Osteoblast (primary cell): ENCODE measurements around the gene PHLDB2. TPM values are rescaled to one million over a fixed set of nuclear protein-coding genes. Genes with fewer than 3 reads are reported as not detected.

Source experiments
- DNase-seq: peaks from one replicate; pipeline ENCODE4 v3.0.0; 2011; ENCODE audit warnings: low spot score, mixed read lengths; ENCODE audit not compliant: insufficient read length; ENCODE audit errors: missing footprints
- H2AFZ ChIP-seq: 2 replicates; pipeline ENCODE4 v1.6.0; 2011; ENCODE audit warnings: mild to moderate bottlenecking, low read length
- H3K27ac ChIP-seq: 2 replicates; pipeline ENCODE4 v1.5.1; 2011; ENCODE audit warnings: mild to moderate bottlenecking, low read depth, low read length, moderate library complexity
- H3K27me3 ChIP-seq: 2 replicates; pipeline ENCODE4 v1.6.0; 2012; ENCODE audit warnings: mild to moderate bottlenecking, control low read depth, inconsistent platforms, low read length, moderate library complexity; ENCODE audit not compliant: insufficient read depth
- H3K36me3 ChIP-seq: 2 replicates; pipeline ENCODE4 v1.5.1; 2011; ENCODE audit warnings: mild to moderate bottlenecking, low read length, control low read depth, moderate library complexity; ENCODE audit not compliant: insufficient read depth
- H3K4me1 ChIP-seq: 2 replicates; pipeline ENCODE4 v1.5.1; 2011; ENCODE audit warnings: mild to moderate bottlenecking, low read length, control low read depth, moderate library complexity; ENCODE audit not compliant: insufficient read depth
- H3K4me2 ChIP-seq: 2 replicates; pipeline ENCODE4 v1.6.0; 2011; ENCODE audit warnings: mild to moderate bottlenecking, low read length; ENCODE audit not compliant: insufficient read depth
- H3K4me3 ChIP-seq: fragments of 200-600 bp; sonication (generic); 3 replicates; pipeline ENCODE4 v1.5.1; 2012; ENCODE audit warnings: mild to moderate bottlenecking, low read length, inconsistent platforms; ENCODE audit not compliant: insufficient read depth
- H3K79me2 ChIP-seq: 2 replicates; pipeline ENCODE4 v1.6.0; 2012; ENCODE audit warnings: mild to moderate bottlenecking, low read length, control low read depth, inconsistent platforms; ENCODE audit not compliant: insufficient read depth
- H3K9me3 ChIP-seq: 2 replicates; pipeline ENCODE4 v1.5.1; 2011; ENCODE audit warnings: low read depth, low read length, control low read depth
- H4K20me1 ChIP-seq: 2 replicates; pipeline ENCODE4 v1.6.0; 2012; ENCODE audit warnings: mild to moderate bottlenecking, low read length, control low read depth; ENCODE audit not compliant: insufficient read depth
- total RNA-seq: library from RNA; depleted of rRNA; stranded (reverse); fragments of >200 nt; gene quantifications from 2 replicates; pipeline ENCODE4 v1.2.3, GENCODE V29; 2012
- TF ChIP-seq, protein P1 (sequence below): IDR thresholded peaks from 2 replicates; pipeline ENCODE4 v1.5.1; 2011; ENCODE audit warnings: mild to moderate bottlenecking, low read depth, low read length, moderate library complexity; ENCODE audit errors: extremely low read depth

Gene PHLDB2
- total RNA-seq, 1 donor = 107 TPM

DNA sequence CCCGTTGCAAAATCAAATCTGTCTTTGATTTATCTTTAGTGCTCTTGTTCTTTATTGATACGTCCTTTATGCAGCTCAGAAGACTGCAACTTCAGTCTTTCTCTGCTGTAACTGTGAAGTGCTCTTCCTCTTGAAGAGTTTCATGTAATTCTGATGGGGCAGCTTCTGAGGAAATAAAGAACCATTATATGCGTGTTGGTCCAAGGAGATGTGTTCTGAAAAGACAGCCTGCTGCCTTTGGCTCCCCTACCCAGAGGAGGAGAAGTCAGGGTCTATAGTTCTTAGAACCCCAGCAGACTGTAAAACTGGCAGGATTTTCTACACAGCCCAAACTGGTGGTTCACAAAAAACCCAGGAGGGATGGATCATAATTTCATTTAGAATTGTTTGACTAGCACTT is 97.4 kb downstream of the PHLDB2 start:
- Histone ChIP-seq H3K4me1 (peaks cover 4% of the 10 kb centered on the region), H2AFZ (no peak overlapping the region), H3K9me3 (no peaks in the 10 kb centered on the region), H3K79me2 (no peaks in the 10 kb centered on the region), H3K4me3 (no peak overlapping the region), H3K27me3 (no peaks in the 10 kb centered on the region), H4K20me1 (no peaks in the 10 kb centered on the region), H3K36me3 (peaks cover 60% of the 10 kb centered on the region), H3K4me2 (no peak overlapping the region), H3K27ac (no peak overlapping the region)
- TF ChIP-seq, protein P1, sequence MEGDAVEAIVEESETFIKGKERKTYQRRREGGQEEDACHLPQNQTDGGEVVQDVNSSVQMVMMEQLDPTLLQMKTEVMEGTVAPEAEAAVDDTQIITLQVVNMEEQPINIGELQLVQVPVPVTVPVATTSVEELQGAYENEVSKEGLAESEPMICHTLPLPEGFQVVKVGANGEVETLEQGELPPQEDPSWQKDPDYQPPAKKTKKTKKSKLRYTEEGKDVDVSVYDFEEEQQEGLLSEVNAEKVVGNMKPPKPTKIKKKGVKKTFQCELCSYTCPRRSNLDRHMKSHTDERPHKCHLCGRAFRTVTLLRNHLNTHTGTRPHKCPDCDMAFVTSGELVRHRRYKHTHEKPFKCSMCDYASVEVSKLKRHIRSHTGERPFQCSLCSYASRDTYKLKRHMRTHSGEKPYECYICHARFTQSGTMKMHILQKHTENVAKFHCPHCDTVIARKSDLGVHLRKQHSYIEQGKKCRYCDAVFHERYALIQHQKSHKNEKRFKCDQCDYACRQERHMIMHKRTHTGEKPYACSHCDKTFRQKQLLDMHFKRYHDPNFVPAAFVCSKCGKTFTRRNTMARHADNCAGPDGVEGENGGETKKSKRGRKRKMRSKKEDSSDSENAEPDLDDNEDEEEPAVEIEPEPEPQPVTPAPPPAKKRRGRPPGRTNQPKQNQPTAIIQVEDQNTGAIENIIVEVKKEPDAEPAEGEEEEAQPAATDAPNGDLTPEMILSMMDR = no peak
- DNase-seq = no peak

DNA sequence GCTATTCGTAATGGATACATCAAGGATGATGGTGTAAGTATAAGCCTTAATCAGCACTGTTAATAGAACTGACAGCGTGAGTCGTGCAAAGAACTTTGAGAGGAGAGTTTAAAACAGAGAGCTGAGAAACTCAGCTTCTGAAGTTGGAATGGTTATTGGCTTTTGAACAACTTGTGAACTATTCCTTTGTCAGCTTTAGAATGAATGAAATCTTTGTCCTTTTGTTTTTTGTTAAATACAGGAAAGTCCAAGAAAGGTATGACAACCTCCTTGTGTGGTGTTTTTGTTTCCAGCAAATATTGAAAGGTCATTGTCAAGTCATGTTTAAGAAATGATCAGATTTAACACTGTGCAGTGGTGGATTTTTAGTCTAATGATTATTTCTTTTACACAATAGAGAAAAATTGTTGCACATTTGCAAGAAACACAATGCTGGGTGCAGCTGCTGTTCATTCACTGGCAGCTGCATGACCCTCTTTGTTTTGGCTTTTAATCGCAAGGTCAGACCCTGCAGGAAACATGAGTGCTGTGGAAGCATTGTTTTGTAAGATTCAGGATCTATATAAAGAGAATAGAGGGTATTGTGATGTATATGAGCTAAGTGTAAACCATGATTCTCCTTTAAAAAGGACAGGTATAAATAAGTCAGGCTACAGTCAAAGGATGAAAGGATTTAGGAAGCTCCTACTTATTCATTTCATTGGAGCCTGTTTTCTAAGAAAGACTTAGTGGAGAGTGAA is 98.1 kb downstream of the PHLDB2 start:
- TF ChIP-seq, protein P1 = no peak
- DNase-seq = no peak
- H3K4me2 ChIP-seq = no peak overlapping the region
- H3K36me3 ChIP-seq = peaks cover 59% of the 10 kb centered on the region
- peaks cover 4% of the 10 kb centered on the region for H3K4me1 ChIP-seq
- H3K27ac ChIP-seq = no peak overlapping the region
- no peaks in the 10 kb centered on the region for H3K79me2 ChIP-seq
- H3K4me3 ChIP-seq = no peak overlapping the region
- no peaks in the 10 kb centered on the region for H4K20me1 ChIP-seq
- no peak overlapping the region for H2AFZ ChIP-seq
- H3K9me3 ChIP-seq = no peaks in the 10 kb centered on the region
- H3K27me3 ChIP-seq = no peaks in the 10 kb centered on the region

DNA sequence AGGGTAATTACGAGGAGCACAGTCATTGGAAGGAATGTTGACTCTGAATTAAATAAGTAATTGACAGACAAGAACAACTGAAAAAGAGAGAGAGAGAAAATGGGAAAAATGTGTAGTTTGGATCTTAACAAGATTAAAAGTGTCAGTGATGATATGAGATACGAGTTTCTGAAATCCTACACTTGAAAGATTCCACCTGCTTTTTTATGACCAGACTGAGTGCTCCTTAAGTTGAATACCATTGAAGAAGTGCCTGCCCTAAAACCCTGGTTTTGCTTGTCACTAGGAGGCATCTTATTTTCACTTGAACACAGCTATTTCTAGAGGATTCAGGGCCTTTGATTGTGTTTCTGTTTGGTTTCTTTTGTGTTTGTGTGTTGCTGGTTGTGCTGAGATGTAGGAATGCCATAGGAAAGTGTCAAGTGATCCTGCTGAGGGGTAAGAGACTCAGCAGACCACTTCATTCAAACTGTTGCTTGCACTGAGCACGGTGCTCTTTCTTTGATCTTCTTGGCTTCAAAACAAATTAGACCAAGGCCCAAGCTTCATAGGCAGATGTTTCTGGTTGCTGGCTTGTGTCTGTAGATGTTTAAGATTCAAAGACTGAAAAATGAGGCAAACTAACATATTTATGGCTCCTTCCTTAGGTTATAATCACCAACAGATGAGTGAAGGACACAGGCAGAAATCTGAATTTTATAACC is 102.5 kb downstream of the PHLDB2 start:
- Histone ChIP-seq H3K9me3 (no peaks in the 10 kb centered on the region), H3K4me2 (no peak overlapping the region), H3K27me3 (no peaks in the 10 kb centered on the region), H3K79me2 (no peaks in the 10 kb centered on the region), H3K4me1 (peaks cover 9% of the 10 kb centered on the region), H3K27ac (no peak overlapping the region), H3K36me3 (peaks cover 60% of the 10 kb centered on the region), H3K4me3 (no peak overlapping the region), H4K20me1 (no peaks in the 10 kb centered on the region), H2AFZ (no peak overlapping the region)
- TF ChIP-seq, protein P1 = no peak
- no peak for DNase-seq

DNA sequence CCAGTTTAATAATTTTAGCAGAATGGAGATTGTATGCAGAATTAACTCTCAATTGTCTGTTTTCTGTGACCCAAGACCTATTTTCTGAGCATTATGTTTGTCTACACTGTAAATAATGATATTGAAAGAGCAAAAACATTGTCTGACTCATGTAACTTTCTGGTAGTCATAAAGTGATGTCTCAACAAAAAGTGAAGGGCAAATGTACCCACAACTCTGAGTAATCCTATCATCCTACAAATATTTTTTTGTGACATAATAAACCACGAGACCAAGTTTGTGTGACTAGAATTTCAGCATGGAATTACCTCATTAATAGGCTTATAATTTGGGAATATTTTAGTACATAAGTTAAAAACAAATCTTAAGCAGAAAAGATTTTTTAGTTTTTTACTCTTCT is 104.4 kb downstream of the PHLDB2 start:
- Histone ChIP-seq H3K27ac (peak overlapping the region; percentile 80), H3K36me3 (peaks cover 68% of the 10 kb centered on the region), H3K4me1 (peaks cover 12% of the 10 kb centered on the region), H3K9me3 (no peaks in the 10 kb centered on the region), H3K4me3 (no peak overlapping the region), H4K20me1 (no peaks in the 10 kb centered on the region), H3K79me2 (no peaks in the 10 kb centered on the region), H3K4me2 (no peak overlapping the region), H3K27me3 (no peaks in the 10 kb centered on the region), H2AFZ (no peak overlapping the region)
- peak; percentile 35 for DNase-seq
- TF ChIP-seq, protein P1 = no peak
